IPS DF 4.7 (cell line): ENCODE data around the gene GTSE1.

Experiments used
- DNase-seq: peaks from one replicate; pipeline ENCODE4 v3.0.0-alpha.2; 2013; ENCODE audit warnings: low spot score; ENCODE audit errors: extremely low read depth

Gene GTSE1

GRCh38 chr22:46363611-46364321 lies 67.1 kb downstream of the GTSE1 start:
- DNase-seq, result no peak

- DNase-seq, result no peak
These were observed 67.9 kb downstream of the GTSE1 start for GRCh38 chr22:46364341-46365165.

- no peak for DNase-seq
These were observed 68.5 kb downstream of the GTSE1 start for GRCh38 chr22:46365166-46365624.

GRCh38 chr22:46366327-46366731 lies 69.7 kb downstream of the GTSE1 start:
- no peak for DNase-seq

GRCh38 chr22:46366801-46367706 lies 70.4 kb downstream of the GTSE1 start:
- DNase-seq, result no peak

- no peak for DNase-seq
These were observed 71.1 kb downstream of the GTSE1 start for GRCh38 chr22:46367707-46368191.

- no peak for DNase-seq
These were observed 71.8 kb downstream of the GTSE1 start for GRCh38 chr22:46368422-46368821.

GRCh38 chr22:46368871-46369715 lies 72.4 kb downstream of the GTSE1 start:
- DNase-seq, result no peak

- DNase-seq, result no peak
These were observed 73.3 kb downstream of the GTSE1 start for GRCh38 chr22:46369716-46370583.

GRCh38 chr22:46370584-46371291 lies 74.1 kb downstream of the GTSE1 start:
- no peak for DNase-seq

- DNase-seq, result no peak
These were observed 75.1 kb downstream of the GTSE1 start for GRCh38 chr22:46371623-46372226.

- DNase-seq, result no peak
These were observed 76.0 kb downstream of the GTSE1 start for GRCh38 chr22:46372686-46373085.

- no peak for DNase-seq
These were observed 76.5 kb downstream of the GTSE1 start for GRCh38 chr22:46373159-46373558.

GRCh38 chr22:46373921-46374662 lies 77.4 kb downstream of the GTSE1 start:
- no peak for DNase-seq

- DNase-seq, result no peak
These were observed 78.2 kb downstream of the GTSE1 start for GRCh38 chr22:46374663-46375474.

GRCh38 chr22:46376111-46376510 lies 79.4 kb downstream of the GTSE1 start:
- no peak for DNase-seq
